Mesendoderm (in vitro differentiated cells): ENCODE results near the gene FARP1.

Experiments used
- DNase-seq: peaks from one replicate; pipeline ENCODE4 v3.0.0; 2013
- H2AK5ac ChIP-seq: 2 replicates; pipeline ENCODE4 v1.6.1; 2013; ENCODE audit warnings: low read length, inconsistent platforms
- H2BK120ac ChIP-seq: 2 replicates; pipeline ENCODE4 v1.6.1; 2013; ENCODE audit warnings: low read depth, mild to moderate bottlenecking, low read length, moderate library complexity, mixed read lengths
- H2BK15ac ChIP-seq: replicated peaks from 2 replicates; pipeline ENCODE4 v1.6.1; 2013; ENCODE audit warnings: low read depth, mild to moderate bottlenecking, moderate library complexity
- H2BK5ac ChIP-seq: 2 replicates; pipeline ENCODE4 v1.6.1; 2013; ENCODE audit warnings: low read length, inconsistent platforms
- H3K18ac ChIP-seq: 2 replicates; pipeline ENCODE4 v1.6.1; 2013; ENCODE audit warnings: mild to moderate bottlenecking, low read length, mixed read lengths
- H3K23ac ChIP-seq: one replicate; pipeline ENCODE4 v1.6.1; 2013; ENCODE audit warnings: low read length
- H3K27ac ChIP-seq: 2 replicates; pipeline ENCODE4 v1.5.1; 2013; ENCODE audit warnings: low read depth, mild to moderate bottlenecking, inconsistent platforms, low read length, moderate library complexity
- H3K27me3 ChIP-seq: 2 replicates; pipeline ENCODE4 v1.6.1; 2013; ENCODE audit warnings: low read length, control low read depth, mild to moderate bottlenecking, inconsistent platforms; ENCODE audit not compliant: insufficient read depth, poor library complexity
- H3K36me3 ChIP-seq: 2 replicates; pipeline ENCODE4 v1.6.1; 2013; ENCODE audit warnings: low read length, inconsistent platforms; ENCODE audit not compliant: control insufficient read depth, insufficient read depth
- H3K4ac ChIP-seq: one replicate; pipeline ENCODE4 v1.6.1; 2013; ENCODE audit warnings: low read depth, mild to moderate bottlenecking, low read length, moderate library complexity
- H3K4me1 ChIP-seq: 2 replicates; pipeline ENCODE4 v1.6.1; 2013; ENCODE audit warnings: low read depth, low read length, inconsistent platforms; ENCODE audit not compliant: control insufficient read depth
- H3K4me2 ChIP-seq: 2 replicates; pipeline ENCODE4 v1.6.1; 2013; ENCODE audit warnings: low read length
- H3K4me3 ChIP-seq: 2 replicates; pipeline ENCODE4 v1.5.1; 2013; ENCODE audit warnings: mild to moderate bottlenecking, low read length
- H3K56ac ChIP-seq: one replicate; pipeline ENCODE4 v1.6.1; 2013; ENCODE audit warnings: low read length
- H3K79me1 ChIP-seq: 2 replicates; pipeline ENCODE4 v1.6.1; 2013; ENCODE audit warnings: low read length, inconsistent platforms
- H3K79me2 ChIP-seq: 2 replicates; pipeline ENCODE4 v1.6.1; 2013; ENCODE audit warnings: mild to moderate bottlenecking, low read length; ENCODE audit not compliant: control insufficient read depth, insufficient read depth
- H3K9ac ChIP-seq: 2 replicates; pipeline ENCODE4 v1.6.1; 2013; ENCODE audit warnings: low read length, inconsistent platforms
- H4K5ac ChIP-seq: one replicate; pipeline ENCODE4 v1.6.1; 2013; ENCODE audit warnings: low read length
- H4K8ac ChIP-seq: one replicate; pipeline ENCODE4 v1.6.1; 2013; ENCODE audit warnings: low read depth, mild to moderate bottlenecking, control low read depth, low read length, moderate library complexity
- WGBS: extraction: QIAGEN DNeasy Blood & Tissue Kit; methylation state at CpG from one replicate; pipeline ENCODE4 v1.1.7; 2013; ENCODE audit warnings: low lambda C conversion rate, missing lambda C conversion rate; ENCODE audit not compliant: insufficient coverage; ENCODE audit errors: extremely low coverage; 5-methylcytosine and 5-hydroxymethylcytosine counted together

Gene FARP1

GRCh38 chr13:98360545-98360944, 217.7 kb downstream of the FARP1 start:
- Histone ChIP-seq H3K4ac (no peak overlapping the region), H3K4me1 (no peaks in the 10 kb centered on the region), H4K5ac (no peak overlapping the region), H2AK5ac (no peak overlapping the region), H3K4me3 (no peak overlapping the region), H3K79me1 (peaks cover 11% of the 10 kb centered on the region), H3K27ac (no peak overlapping the region), H3K56ac (no peak overlapping the region), H4K8ac (no peak overlapping the region), H3K4me2 (no peak overlapping the region), H2BK120ac (no peak overlapping the region), H2BK5ac (no peak overlapping the region), H3K9ac (no peak overlapping the region), H3K79me2 (peaks cover 2% of the 10 kb centered on the region), H2BK15ac (no peak overlapping the region), H3K27me3 (no peaks in the 10 kb centered on the region), H3K36me3 (no peaks in the 10 kb centered on the region), H3K18ac (no peak overlapping the region), H3K23ac (no peak overlapping the region)
- WGBS, result no CpG with 5 or more reads among the region's 4 CpGs
- DNase-seq, result no peak

DNA sequence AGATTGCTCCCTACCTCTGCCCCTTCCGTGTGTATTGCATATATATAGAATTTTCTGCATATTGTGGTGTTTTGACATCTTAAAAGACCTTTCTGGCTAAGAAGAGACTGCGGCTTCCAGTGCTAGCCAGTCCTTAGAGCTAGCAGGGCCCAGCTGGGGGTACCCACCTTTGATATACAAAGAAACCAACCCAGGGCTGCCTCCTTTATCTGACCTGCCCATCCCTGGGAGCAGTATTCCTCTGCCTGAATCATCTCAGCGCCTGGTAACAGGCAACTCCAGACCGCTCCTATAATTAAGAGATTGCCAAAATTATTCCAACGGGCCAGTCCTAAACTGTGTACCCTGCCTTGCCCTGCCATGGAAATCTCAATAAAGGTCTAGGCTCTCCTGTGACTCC, 220.4 kb downstream of the FARP1 start:
- Histone ChIP-seq H3K23ac (no peak overlapping the region), H3K9ac (no peak overlapping the region), H3K4me1 (no peaks in the 10 kb centered on the region), H3K4ac (no peak overlapping the region), H4K5ac (no peak overlapping the region), H3K18ac (no peak overlapping the region), H2BK120ac (no peak overlapping the region), H2BK5ac (no peak overlapping the region), H3K56ac (no peak overlapping the region), H4K8ac (no peak overlapping the region), H3K36me3 (no peaks in the 10 kb centered on the region), H2AK5ac (no peak overlapping the region), H3K27ac (no peak overlapping the region), H2BK15ac (no peak overlapping the region), H3K4me2 (no peak overlapping the region), H3K79me1 (peaks cover 12% of the 10 kb centered on the region), H3K79me2 (peaks cover 2% of the 10 kb centered on the region), H3K27me3 (no peaks in the 10 kb centered on the region), H3K4me3 (no peak overlapping the region)
- no CpG with 5 or more reads among the region's 5 CpGs for WGBS
- DNase-seq, result no peak

- Histone ChIP-seq H3K36me3 (no peaks in the 10 kb centered on the region), H4K5ac (no peak overlapping the region), H2BK120ac (no peak overlapping the region), H2BK15ac (no peak overlapping the region), H3K23ac (no peak overlapping the region), H2BK5ac (no peak overlapping the region), H3K4ac (no peak overlapping the region), H2AK5ac (no peak overlapping the region), H3K4me3 (no peak overlapping the region), H3K79me2 (peaks cover 2% of the 10 kb centered on the region), H3K4me1 (no peaks in the 10 kb centered on the region), H4K8ac (no peak overlapping the region), H3K27ac (no peak overlapping the region), H3K79me1 (peaks cover 12% of the 10 kb centered on the region), H3K56ac (no peak overlapping the region), H3K4me2 (no peak overlapping the region), H3K27me3 (no peaks in the 10 kb centered on the region), H3K9ac (no peak overlapping the region), H3K18ac (no peak overlapping the region)
- DNase-seq, result no peak
- WGBS, result no CpG with 5 or more reads among the region's 2 CpGs
These were observed 221.3 kb downstream of the FARP1 start for GRCh38 chr13:98364179-98364578.

DNA sequence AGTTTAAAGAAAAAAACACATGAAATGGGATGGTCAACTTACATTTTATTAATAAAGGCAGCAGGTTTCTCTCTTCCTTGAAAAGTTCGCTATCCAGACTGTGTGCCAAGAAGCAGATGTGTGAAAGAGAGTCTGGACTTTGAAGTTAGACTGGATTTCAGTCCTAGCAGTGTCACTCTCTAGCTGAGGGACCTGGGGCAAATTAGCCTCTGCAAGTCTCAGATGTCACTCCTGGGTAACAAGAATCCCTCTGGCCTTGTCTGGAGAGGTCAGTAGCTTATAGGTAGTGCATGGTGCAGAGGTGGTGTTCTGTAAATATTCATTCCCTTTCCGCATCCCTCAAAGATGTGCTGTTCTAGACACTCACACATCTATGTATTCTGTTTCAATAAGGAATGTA, 221.8 kb downstream of the FARP1 start:
- Histone ChIP-seq H2BK120ac (no peak overlapping the region), H2AK5ac (no peak overlapping the region), H4K8ac (no peak overlapping the region), H3K4ac (no peak overlapping the region), H3K4me3 (no peak overlapping the region), H3K56ac (no peak overlapping the region), H2BK15ac (no peak overlapping the region), H3K79me1 (peaks cover 11% of the 10 kb centered on the region), H3K18ac (no peak overlapping the region), H3K23ac (no peak overlapping the region), H3K4me2 (no peak overlapping the region), H3K4me1 (no peaks in the 10 kb centered on the region), H3K9ac (no peak overlapping the region), H2BK5ac (no peak overlapping the region), H3K36me3 (no peaks in the 10 kb centered on the region), H3K27ac (no peak overlapping the region), H3K79me2 (peaks cover under 1% of the 10 kb centered on the region), H3K27me3 (no peaks in the 10 kb centered on the region), H4K5ac (no peak overlapping the region)
- no peak for DNase-seq
- WGBS, result no CpG with 5 or more reads among the region's 2 CpGs

- no peak overlapping the region for H4K8ac ChIP-seq
- H4K5ac ChIP-seq, result no peak overlapping the region
- H3K4ac ChIP-seq, result no peak overlapping the region
- no peak overlapping the region for H2BK120ac ChIP-seq
- H3K4me1 ChIP-seq, result no peaks in the 10 kb centered on the region
- H3K79me1 ChIP-seq, result peaks cover 13% of the 10 kb centered on the region
- no peak overlapping the region for H2BK15ac ChIP-seq
- H3K27me3 ChIP-seq, result no peaks in the 10 kb centered on the region
- no peak overlapping the region for H2BK5ac ChIP-seq
- no peaks in the 10 kb centered on the region for H3K79me2 ChIP-seq
- H3K23ac ChIP-seq, result no peak overlapping the region
- H3K36me3 ChIP-seq, result no peaks in the 10 kb centered on the region
- no peak overlapping the region for H3K4me3 ChIP-seq
- no peak for DNase-seq
- no peak overlapping the region for H3K27ac ChIP-seq
- no CpG with 5 or more reads among the region's 3 CpGs for WGBS
- H3K56ac ChIP-seq, result no peak overlapping the region
- no peak overlapping the region for H3K18ac ChIP-seq
- no peak overlapping the region for H3K9ac ChIP-seq
- no peak overlapping the region for H2AK5ac ChIP-seq
- no peak overlapping the region for H3K4me2 ChIP-seq
These were observed 222.4 kb downstream of the FARP1 start for GRCh38 chr13:98365302-98365701.

DNA sequence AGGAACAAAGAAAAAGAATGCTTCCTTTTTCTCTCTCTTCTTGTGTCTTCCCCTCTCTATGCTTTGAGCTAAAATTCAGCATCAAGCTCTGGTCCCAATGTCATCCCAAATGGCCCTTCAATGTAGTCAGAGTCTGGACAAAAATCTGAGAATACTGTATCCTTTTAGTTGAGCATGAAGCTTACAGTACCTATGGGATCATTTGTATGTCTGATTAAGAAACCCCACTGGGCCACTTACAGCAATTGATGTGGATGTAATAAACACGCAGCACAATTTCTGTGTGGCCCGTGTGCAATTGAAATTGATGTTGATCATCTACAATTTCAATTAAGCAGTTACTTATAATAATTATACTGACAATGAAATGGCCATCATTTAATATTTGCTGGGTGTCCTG, 223.1 kb downstream of the FARP1 start:
- no CpG with 5 or more reads among the region's 2 CpGs for WGBS
- no peak overlapping the region for H2BK120ac ChIP-seq
- H3K23ac ChIP-seq, result no peak overlapping the region
- no peaks in the 10 kb centered on the region for H3K79me2 ChIP-seq
- H4K8ac ChIP-seq, result no peak overlapping the region
- H3K4ac ChIP-seq, result no peak overlapping the region
- H3K4me1 ChIP-seq, result no peaks in the 10 kb centered on the region
- H3K56ac ChIP-seq, result no peak overlapping the region
- peaks cover 13% of the 10 kb centered on the region for H3K79me1 ChIP-seq
- no peak overlapping the region for H3K27ac ChIP-seq
- no peak overlapping the region for H3K4me3 ChIP-seq
- H4K5ac ChIP-seq, result no peak overlapping the region
- no peak overlapping the region for H3K18ac ChIP-seq
- H3K9ac ChIP-seq, result no peak overlapping the region
- H2AK5ac ChIP-seq, result no peak overlapping the region
- H3K36me3 ChIP-seq, result no peaks in the 10 kb centered on the region
- H3K27me3 ChIP-seq, result no peaks in the 10 kb centered on the region
- H3K4me2 ChIP-seq, result no peak overlapping the region
- no peak overlapping the region for H2BK15ac ChIP-seq
- no peak overlapping the region for H2BK5ac ChIP-seq
- no peak for DNase-seq
